GM12878 (cell line): ENCODE measurements around the gene FCAMR. TPM values are rescaled to one million over a fixed set of nuclear protein-coding genes. Genes with fewer than 3 reads are reported as not detected.

ENCODE experiments used
- CBX5 ChIP-seq: sonication (generic); IDR thresholded peaks from 2 replicates; pipeline ENCODE4 v1.6.1; 2016; ENCODE audit warnings: low read depth, moderate library complexity, mild to moderate bottlenecking, inconsistent platforms
- CHD4 ChIP-seq: fragments of 200-600 bp; sonication (generic); IDR thresholded peaks from 2 replicates; pipeline ENCODE4 v1.6.1; 2016; ENCODE audit warnings: mild to moderate bottlenecking
- DPF2 ChIP-seq: fragments of 450-650 bp; IDR thresholded peaks from 2 replicates; pipeline ENCODE4 v1.6.1; 2017; ENCODE audit warnings: mild to moderate bottlenecking
- EED ChIP-seq: sonication (generic); IDR thresholded peaks from 2 replicates; pipeline ENCODE4 v1.6.1; 2016; ENCODE audit warnings: antibody characterized with exemption, low read depth
- FOXM1 ChIP-seq: IDR thresholded peaks from 2 replicates; pipeline ENCODE4 v1.6.1; 2012; ENCODE audit warnings: low read depth, mild to moderate bottlenecking, inconsistent platforms, low read length, moderate library complexity
- JUNB ChIP-seq: IDR thresholded peaks from 2 replicates; pipeline ENCODE4 v1.6.1; 2016; ENCODE audit warnings: antibody characterized with exemption, mild to moderate bottlenecking
- KDM1A ChIP-seq: fragments of 200-600 bp; sonication (generic); IDR thresholded peaks from 2 replicates; pipeline ENCODE4 v1.6.1; 2016; ENCODE audit warnings: borderline replicate concordance
- MXI1 ChIP-seq: fragments of 150-350 bp; IDR thresholded peaks from 2 replicates; pipeline ENCODE4 v1.6.1; 2011; ENCODE audit warnings: low read depth, mild to moderate bottlenecking, inconsistent platforms, low read length, improper control_type of control experiment
- NFYA ChIP-seq: IDR thresholded peaks from 2 replicates; pipeline ENCODE4 v1.6.1; 2011; ENCODE audit warnings: low read depth, mild to moderate bottlenecking, low read length, improper control_type of control experiment, borderline replicate concordance
- TBL1XR1 ChIP-seq: IDR thresholded peaks from 2 replicates; pipeline ENCODE4 v1.6.1; 2012; ENCODE audit warnings: low read depth, low read length, improper control_type of control experiment
- TCF7 ChIP-seq: IDR thresholded peaks from 2 replicates; pipeline ENCODE4 v1.6.1; 2014; ENCODE audit warnings: antibody characterized with exemption, borderline replicate concordance
- polyA plus RNA-seq, 11 experiments: library from polyadenylated mRNA; depleted of rRNA in 4 of 11; unstranded in 6 of 11; stranded (reverse) in 5 of 11; fragments of >200 nt; fragmentation: Nextera tagmentation in 4 of 11; fragmentation: Illumina TruSeq in 1 of 11; extraction: Ambion mirVana in 4 of 11; extraction: Trizol in 1 of 11; gene quantifications; 1 replicate in 1 of 11; 2 replicates in 10 of 11; pipeline versions ENCODE4 v1.2.1 to v1.2.3, GENCODE V29; 2011 to 2016; ENCODE audit warnings: inconsistent platforms in 2 of 11, missing spikeins in 2 of 11, low read depth in 1 of 11
- total RNA-seq, 4 experiments: library from RNA; depleted of rRNA in 3 of 4; stranded (reverse); fragments of >200 nt in 3 of 4; fragmentation: Illumina TruSeq in 1 of 4; extraction: Trizol in 1 of 4; gene quantifications; 2 replicates each; pipeline versions ENCODE4 v1.2.1 to v1.2.3, GENCODE V29; 2013 to 2021
- TF ChIP-seq, protein P1 (sequence below): fragments of 450-650 bp; IDR thresholded peaks from 2 replicates; pipeline ENCODE4 v1.6.1; 2017; ENCODE audit warnings: antibody characterized with exemption, mild to moderate bottlenecking, moderate library complexity
- TF ChIP-seq, protein P2 (sequence below): fragments of 450-650 bp; conservative IDR thresholded peaks from 2 replicates; pipeline ENCODE4 v1.6.1; 2017; ENCODE audit warnings: mild to moderate bottlenecking, moderate library complexity
- TF ChIP-seq, protein P3 (sequence below): IDR thresholded peaks from 2 replicates; pipeline ENCODE4 v1.6.1; 2011; ENCODE audit warnings: borderline replicate concordance, low read depth, mild to moderate bottlenecking, moderate library complexity, mixed read lengths, low read length; ENCODE audit not compliant: insufficient read depth; ENCODE audit errors: extremely low read length
- TF ChIP-seq, protein P4 (sequence below): IDR thresholded peaks from 2 replicates; pipeline ENCODE4 v1.6.1; 2011; ENCODE audit warnings: mild to moderate bottlenecking, low read depth, low read length, moderate library complexity; ENCODE audit not compliant: insufficient replicate concordance
- TF ChIP-seq, protein P5 (sequence below): fragments of 450-650 bp; IDR thresholded peaks from 2 replicates; pipeline ENCODE4 v1.6.1; 2017; ENCODE audit warnings: low read depth, mild to moderate bottlenecking, moderate library complexity
- TF ChIP-seq, protein P6 (sequence below): fragments of 450-650 bp; IDR thresholded peaks from 2 replicates; pipeline ENCODE4 v1.6.1; 2017; ENCODE audit warnings: borderline replicate concordance

The FCAMR gene
- total and polyA plus RNA-seq, 10 of the 15 experiments (the other 5 are each of a cell fraction or from before 2014, with no cell fraction given) = 0.04 to 0.15 (median 0.06) TPM; not detected in 3

DNA sequence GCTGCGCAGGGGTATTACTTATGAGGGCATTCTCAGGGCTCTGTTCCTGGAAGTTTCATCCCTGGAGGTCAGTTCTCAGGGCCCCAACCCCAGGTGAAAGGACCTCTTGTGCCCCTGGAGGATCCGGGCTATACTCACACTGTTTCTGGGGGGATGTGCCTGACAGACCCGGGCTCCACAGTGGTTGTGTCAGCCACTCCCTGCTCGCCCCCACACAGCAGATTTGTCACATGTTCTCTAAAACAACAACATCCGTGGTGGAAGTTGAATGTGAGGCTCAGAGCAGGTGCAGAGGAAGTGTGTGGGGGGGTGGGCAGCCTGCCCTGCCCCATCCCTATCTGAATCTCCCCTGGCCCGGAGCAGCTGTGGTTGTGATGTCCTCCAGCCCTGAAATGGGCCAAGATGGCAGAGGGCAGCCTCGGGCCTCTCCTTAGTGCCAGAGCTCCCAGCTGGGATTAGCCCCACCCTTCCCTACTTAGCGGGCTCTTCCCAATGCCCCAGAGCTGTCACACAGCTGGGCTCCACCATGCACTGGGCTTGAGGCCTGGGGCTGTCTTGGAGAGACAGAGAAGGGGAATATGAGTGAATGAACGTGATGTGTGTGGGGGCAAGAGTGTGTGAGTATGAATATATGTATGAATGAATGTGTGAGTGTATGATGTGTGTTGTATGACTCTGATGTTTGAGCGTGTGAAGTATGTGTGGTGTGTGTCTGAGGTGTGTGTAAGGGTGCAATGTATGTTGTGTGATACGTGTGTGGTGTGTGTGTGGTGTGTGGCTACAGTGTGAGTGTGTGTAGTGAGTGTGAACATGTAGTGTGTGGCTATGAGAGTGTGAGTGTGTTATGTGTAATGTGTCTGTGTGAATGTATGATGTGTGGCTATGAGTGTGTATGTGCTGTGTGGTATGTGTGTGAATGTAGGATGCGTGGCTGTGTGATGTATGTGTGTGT is 47.0 kb downstream of the FCAMR start (continued):
- TF ChIP-seq, protein P1, sequence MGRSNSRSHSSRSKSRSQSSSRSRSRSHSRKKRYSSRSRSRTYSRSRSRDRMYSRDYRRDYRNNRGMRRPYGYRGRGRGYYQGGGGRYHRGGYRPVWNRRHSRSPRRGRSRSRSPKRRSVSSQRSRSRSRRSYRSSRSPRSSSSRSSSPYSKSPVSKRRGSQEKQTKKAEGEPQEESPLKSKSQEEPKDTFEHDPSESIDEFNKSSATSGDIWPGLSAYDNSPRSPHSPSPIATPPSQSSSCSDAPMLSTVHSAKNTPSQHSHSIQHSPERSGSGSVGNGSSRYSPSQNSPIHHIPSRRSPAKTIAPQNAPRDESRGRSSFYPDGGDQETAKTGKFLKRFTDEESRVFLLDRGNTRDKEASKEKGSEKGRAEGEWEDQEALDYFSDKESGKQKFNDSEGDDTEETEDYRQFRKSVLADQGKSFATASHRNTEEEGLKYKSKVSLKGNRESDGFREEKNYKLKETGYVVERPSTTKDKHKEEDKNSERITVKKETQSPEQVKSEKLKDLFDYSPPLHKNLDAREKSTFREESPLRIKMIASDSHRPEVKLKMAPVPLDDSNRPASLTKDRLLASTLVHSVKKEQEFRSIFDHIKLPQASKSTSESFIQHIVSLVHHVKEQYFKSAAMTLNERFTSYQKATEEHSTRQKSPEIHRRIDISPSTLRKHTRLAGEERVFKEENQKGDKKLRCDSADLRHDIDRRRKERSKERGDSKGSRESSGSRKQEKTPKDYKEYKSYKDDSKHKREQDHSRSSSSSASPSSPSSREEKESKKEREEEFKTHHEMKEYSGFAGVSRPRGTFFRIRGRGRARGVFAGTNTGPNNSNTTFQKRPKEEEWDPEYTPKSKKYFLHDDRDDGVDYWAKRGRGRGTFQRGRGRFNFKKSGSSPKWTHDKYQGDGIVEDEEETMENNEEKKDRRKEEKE = no peak
- peak; percentile 77 for TF ChIP-seq DPF2
- TF ChIP-seq TBL1XR1 = no peak; the same call in 1 of the 2 replicates
- TF ChIP-seq, protein P2, sequence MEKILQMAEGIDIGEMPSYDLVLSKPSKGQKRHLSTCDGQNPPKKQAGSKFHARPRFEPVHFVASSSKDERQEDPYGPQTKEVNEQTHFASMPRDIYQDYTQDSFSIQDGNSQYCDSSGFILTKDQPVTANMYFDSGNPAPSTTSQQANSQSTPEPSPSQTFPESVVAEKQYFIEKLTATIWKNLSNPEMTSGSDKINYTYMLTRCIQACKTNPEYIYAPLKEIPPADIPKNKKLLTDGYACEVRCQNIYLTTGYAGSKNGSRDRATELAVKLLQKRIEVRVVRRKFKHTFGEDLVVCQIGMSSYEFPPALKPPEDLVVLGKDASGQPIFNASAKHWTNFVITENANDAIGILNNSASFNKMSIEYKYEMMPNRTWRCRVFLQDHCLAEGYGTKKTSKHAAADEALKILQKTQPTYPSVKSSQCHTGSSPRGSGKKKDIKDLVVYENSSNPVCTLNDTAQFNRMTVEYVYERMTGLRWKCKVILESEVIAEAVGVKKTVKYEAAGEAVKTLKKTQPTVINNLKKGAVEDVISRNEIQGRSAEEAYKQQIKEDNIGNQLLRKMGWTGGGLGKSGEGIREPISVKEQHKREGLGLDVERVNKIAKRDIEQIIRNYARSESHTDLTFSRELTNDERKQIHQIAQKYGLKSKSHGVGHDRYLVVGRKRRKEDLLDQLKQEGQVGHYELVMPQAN = no peak; the same call in 1 of the 2 replicates
- TF ChIP-seq, protein P3, sequence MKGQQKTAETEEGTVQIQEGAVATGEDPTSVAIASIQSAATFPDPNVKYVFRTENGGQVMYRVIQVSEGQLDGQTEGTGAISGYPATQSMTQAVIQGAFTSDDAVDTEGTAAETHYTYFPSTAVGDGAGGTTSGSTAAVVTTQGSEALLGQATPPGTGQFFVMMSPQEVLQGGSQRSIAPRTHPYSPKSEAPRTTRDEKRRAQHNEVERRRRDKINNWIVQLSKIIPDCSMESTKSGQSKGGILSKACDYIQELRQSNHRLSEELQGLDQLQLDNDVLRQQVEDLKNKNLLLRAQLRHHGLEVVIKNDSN = peak; percentile 58
- TF ChIP-seq TCF7 = no peak
- TF ChIP-seq, protein P4, sequence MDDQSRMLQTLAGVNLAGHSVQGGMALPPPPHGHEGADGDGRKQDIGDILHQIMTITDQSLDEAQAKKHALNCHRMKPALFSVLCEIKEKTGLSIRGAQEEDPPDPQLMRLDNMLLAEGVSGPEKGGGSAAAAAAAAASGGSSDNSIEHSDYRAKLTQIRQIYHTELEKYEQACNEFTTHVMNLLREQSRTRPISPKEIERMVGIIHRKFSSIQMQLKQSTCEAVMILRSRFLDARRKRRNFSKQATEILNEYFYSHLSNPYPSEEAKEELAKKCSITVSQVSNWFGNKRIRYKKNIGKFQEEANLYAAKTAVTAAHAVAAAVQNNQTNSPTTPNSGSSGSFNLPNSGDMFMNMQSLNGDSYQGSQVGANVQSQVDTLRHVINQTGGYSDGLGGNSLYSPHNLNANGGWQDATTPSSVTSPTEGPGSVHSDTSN = no peak
- TF ChIP-seq, protein P5, sequence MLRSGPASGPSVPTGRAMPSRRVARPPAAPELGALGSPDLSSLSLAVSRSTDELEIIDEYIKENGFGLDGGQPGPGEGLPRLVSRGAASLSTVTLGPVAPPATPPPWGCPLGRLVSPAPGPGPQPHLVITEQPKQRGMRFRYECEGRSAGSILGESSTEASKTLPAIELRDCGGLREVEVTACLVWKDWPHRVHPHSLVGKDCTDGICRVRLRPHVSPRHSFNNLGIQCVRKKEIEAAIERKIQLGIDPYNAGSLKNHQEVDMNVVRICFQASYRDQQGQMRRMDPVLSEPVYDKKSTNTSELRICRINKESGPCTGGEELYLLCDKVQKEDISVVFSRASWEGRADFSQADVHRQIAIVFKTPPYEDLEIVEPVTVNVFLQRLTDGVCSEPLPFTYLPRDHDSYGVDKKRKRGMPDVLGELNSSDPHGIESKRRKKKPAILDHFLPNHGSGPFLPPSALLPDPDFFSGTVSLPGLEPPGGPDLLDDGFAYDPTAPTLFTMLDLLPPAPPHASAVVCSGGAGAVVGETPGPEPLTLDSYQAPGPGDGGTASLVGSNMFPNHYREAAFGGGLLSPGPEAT = peak; percentile 63
- peak; percentile 90 for TF ChIP-seq EED
- TF ChIP-seq NFYA = no peak
- TF ChIP-seq JUNB = no peak
- TF ChIP-seq, protein P6, sequence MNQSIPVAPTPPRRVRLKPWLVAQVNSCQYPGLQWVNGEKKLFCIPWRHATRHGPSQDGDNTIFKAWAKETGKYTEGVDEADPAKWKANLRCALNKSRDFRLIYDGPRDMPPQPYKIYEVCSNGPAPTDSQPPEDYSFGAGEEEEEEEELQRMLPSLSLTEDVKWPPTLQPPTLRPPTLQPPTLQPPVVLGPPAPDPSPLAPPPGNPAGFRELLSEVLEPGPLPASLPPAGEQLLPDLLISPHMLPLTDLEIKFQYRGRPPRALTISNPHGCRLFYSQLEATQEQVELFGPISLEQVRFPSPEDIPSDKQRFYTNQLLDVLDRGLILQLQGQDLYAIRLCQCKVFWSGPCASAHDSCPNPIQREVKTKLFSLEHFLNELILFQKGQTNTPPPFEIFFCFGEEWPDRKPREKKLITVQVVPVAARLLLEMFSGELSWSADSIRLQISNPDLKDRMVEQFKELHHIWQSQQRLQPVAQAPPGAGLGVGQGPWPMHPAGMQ = no peak
- TF ChIP-seq FOXM1 = no peak
- no peak for TF ChIP-seq CBX5
- no peak for TF ChIP-seq KDM1A
- peak; percentile 89 for TF ChIP-seq MXI1
- TF ChIP-seq CHD4 = no peak
